HUDEP-2 (cell line): ENCODE data around the gene PRLR.

Experiments used
- DNase-seq, 76 experiments: peaks; one replicate each; lab custom pipeline; 2025; ENCODE audit not compliant: unreplicated experiment in 76 of 76; lab: John Stamatoyannopoulos, UW

The PRLR gene

GRCh38 chr5:35162848-35163709 is 67.2 kb downstream of the PRLR start:
- no peak for DNase-seq

- no peak for DNase-seq
These were observed 68.5 kb downstream of the PRLR start for GRCh38 chr5:35161652-35162273.

- no peak for DNase-seq
These were observed 69.7 kb downstream of the PRLR start for GRCh38 chr5:35160486-35161116.

- DNase-seq: no peak
These were observed 70.9 kb downstream of the PRLR start for GRCh38 chr5:35159370-35159742.

GRCh38 chr5:35158622-35159369 is 71.5 kb downstream of the PRLR start:
- no peak for DNase-seq

GRCh38 chr5:35158204-35158603 is 72.1 kb downstream of the PRLR start:
- DNase-seq: no peak

- DNase-seq: no peak
These were observed 76.8 kb downstream of the PRLR start for GRCh38 chr5:35153375-35153932.

- no peak for DNase-seq
These were observed 77.6 kb downstream of the PRLR start for GRCh38 chr5:35152733-35153132.

GRCh38 chr5:35151146-35151920 is 79.0 kb downstream of the PRLR start:
- no peak for DNase-seq

- DNase-seq: no peak
These were observed 81.2 kb downstream of the PRLR start for GRCh38 chr5:35149041-35149440.

- DNase-seq: no peak
These were observed 83.9 kb downstream of the PRLR start for GRCh38 chr5:35146406-35146805.

- no peak for DNase-seq
These were observed 84.5 kb downstream of the PRLR start for GRCh38 chr5:35145691-35146317.

GRCh38 chr5:35145012-35145411 is 85.3 kb downstream of the PRLR start:
- no peak for DNase-seq

GRCh38 chr5:35143841-35144240 is 86.4 kb downstream of the PRLR start:
- no peak for DNase-seq

GRCh38 chr5:35141739-35142138 is 88.5 kb downstream of the PRLR start:
- no peak for DNase-seq

- no peak for DNase-seq
These were observed 92.1 kb downstream of the PRLR start for GRCh38 chr5:35138232-35138631.

- no peak for DNase-seq
These were observed 93.9 kb downstream of the PRLR start for GRCh38 chr5:35136386-35136785.

GRCh38 chr5:35135239-35135700 is 95.0 kb downstream of the PRLR start:
- no peak for DNase-seq

GRCh38 chr5:35134278-35135030 is 95.8 kb downstream of the PRLR start:
- no peak for DNase-seq
